HG03558 (cell line): Measurements from ENCODE around the gene TLCD4.

Experiments
- ATAC-seq: cut with Tn5 transposase; IDR thresholded peaks from one replicate; pipeline ENCODE4 v1.9.1; 2021; ENCODE audit warnings: moderate number of reproducible peaks; ENCODE audit not compliant: unreplicated experiment; ENCODE audit errors: extremely low read depth

The TLCD4 gene

GRCh38 chr1:95093296-95093695, 23.9 kb upstream of the TLCD4 start:
- no peak for ATAC-seq

DNA sequence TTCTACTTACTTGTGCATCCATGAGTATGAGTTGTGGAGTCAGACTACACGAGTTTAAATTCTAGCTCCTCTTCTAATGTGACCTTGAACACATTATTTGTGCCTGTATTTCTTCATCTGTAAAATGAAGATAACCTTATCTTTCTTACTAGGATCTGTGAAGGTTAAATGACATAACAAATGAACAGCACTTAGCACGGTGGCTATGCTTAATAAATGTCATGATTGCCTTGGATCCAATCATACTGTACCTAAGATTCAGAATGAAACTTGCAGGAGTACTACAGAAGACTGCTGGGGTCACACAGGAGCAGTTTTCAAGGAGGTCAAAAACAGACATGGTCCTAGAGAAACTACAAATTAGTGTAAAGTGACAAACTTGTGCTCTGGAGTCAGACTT, 22.2 kb upstream of the TLCD4 start:
- no peak for ATAC-seq

- ATAC-seq = peak; percentile 89
Measured at GRCh38 chr1:95095833-95096217, 21.3 kb upstream of the TLCD4 start.

- ATAC-seq = peak; percentile 18
Measured at GRCh38 chr1:95096218-95096841, 20.8 kb upstream of the TLCD4 start.

DNA sequence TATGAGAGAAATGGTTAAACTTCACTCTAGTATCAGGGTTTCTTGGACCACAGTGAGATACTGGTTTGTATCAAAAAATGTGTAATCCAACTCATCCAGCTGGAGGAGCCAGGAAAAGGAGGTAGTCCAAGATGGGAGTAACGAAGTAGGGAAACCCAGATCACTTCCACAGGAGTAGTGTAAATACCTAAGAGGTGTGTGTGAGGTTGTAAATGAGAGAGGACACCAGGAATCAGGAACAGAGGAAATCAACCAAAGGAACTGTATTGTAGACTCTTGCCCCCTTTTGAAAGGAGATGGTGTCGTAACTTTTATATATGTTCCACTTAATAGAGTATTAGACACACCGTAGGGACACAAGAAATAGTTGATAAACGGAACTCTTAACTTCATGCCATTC, 19.7 kb upstream of the TLCD4 start:
- no peak for ATAC-seq

DNA sequence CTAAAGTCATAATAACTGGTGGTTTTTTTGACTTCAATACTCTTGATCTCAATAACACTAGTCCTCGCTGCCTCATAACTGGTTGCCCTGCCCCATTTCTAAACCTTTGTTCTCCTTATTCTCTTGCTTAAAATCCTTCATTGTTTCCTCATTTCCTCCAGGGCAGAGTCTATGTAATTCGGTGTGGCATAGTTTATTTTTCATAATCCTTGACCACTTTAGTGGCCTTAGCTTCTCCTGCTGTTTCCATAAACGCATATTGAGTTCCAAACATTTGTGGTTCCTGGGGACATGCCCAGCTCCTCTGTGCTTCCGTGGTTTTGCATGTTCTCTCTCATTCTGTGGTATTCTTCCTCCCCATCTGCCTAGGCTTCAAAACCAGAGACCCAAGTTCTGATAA, 19.0 kb upstream of the TLCD4 start:
- ATAC-seq = no peak

- ATAC-seq = no peak
Measured at GRCh38 chr1:95108792-95109191, 8.4 kb upstream of the TLCD4 start.

DNA sequence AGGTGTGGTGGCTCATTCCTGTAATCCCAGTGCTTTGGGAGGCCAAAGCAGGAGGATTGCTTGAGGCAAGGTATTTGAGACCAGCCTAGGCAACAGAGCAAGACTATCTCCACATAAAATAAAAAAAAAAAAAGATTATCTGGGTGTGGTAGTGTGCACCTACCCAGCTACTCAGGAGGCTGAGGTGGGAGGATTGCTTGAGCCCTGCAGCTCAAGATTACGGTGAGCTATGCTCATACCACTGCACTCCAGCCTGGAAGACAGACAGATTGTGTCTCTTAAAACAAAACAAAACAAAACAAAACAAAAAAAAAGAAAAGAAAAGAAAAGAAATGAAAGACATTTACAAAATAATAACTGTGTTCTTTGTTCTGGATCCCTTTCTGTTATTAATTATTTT, 6.1 kb upstream of the TLCD4 start:
- no peak for ATAC-seq

DNA sequence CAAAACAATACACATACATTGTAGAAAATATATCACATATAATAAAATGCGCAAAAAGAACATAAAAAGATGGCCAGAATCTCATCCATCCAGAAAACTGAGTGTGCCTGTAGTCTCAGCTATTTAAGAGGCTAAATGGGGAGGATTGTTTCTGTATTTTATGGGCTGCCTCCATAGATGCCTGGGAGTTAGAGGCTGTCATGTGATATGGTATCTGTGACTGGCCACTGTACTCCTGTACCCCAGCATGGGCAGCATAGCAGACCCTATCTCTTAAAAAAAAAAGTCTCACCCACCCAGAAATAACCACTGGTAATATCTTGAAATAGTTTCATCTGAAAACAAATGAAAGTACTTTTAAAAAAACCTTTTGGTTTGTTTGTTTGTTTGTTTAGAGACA, 3.5 kb upstream of the TLCD4 start:
- ATAC-seq = no peak

- ATAC-seq = no peak
Measured at GRCh38 chr1:95115708-95116137, 1.4 kb upstream of the TLCD4 start.

GRCh38 chr1:95116580-95117206, 462 bp upstream of the TLCD4 start:
- no peak for ATAC-seq

DNA sequence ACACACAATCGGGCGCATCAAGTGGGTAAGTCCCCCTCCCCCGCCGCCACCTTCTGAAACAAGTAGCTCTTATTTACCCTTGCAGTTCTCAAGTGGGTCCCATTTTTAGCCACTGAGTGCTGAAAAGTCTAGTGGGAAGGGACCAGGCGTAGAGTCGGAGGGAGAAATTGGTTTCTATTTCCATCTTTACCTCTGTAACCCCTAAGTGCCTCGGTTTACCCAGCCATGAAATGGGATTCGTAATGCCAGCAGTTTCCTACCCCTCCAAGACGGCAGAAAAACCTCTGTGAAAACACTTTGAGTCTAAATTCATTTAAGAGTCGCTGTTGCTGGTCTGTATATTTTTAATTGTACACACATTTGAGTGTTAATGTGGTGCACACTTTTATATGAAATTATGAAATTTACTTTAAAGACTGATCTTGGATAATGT, 928 bp downstream of the TLCD4 start:
- ATAC-seq = no peak

DNA sequence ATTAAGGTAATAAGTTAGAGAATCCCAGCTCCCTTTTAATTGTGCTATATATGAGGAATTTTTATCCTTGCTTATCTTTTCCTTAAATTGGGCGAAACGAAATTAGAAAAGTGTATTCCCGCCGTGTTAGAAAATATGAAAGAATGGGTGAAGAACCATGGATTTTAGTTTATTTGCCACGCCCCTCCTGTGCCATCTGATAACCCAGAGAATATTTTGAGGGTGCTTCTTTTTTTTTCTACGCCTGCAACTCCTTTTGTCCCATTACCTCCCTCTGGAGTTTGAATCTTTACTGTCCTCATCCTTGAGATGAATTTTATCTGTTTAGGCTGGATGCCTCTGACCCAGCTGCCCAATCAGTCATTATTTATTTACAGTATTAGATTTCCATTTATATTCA, 1.6 kb downstream of the TLCD4 start:
- ATAC-seq = no peak

DNA sequence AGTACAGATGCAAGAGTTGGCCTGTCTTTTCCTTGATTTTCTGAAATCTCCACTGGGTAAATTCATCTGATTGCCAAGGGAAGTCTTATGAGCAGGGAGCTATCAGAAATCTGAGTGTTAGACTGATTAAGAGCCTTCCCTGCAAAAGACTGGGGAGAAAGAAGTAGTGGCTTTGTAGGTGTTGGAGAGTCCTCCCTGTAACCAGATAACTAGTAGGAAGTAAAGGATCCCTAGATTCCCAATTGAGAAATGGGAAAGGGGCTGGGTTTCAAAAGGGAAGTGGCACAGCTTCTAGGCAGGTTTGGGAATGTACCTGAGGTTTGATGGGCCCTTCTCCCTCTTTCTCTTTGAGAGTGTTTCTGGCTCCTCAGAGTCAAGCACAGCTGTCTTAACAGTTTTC, 2.1 kb downstream of the TLCD4 start:
- ATAC-seq = no peak

GRCh38 chr1:95122151-95122697, 5.1 kb downstream of the TLCD4 start:
- no peak for ATAC-seq

GRCh38 chr1:95124342-95124741, 7.2 kb downstream of the TLCD4 start:
- ATAC-seq = no peak

DNA sequence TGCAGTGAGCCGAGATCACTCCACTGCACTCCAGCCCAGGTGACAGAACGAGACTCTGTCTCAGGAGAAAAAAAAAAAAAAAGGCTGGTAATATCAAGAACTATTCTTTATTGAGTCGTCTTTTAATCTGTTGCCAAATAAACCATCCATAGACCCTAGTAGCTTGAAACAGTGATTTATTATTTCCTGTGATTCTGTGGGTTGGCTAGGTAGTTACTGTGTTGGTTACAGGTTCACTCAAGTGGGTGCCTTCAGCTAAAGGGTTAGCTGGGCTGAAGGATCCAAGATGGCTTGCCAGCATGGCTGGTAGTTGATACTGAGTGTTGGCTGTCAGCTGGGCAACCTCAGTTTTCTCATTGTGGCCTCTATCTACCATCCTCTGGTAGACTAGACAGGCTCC, 9.2 kb downstream of the TLCD4 start:
- ATAC-seq = no peak

GRCh38 chr1:95126846-95127245, 9.7 kb downstream of the TLCD4 start:
- ATAC-seq = no peak

DNA sequence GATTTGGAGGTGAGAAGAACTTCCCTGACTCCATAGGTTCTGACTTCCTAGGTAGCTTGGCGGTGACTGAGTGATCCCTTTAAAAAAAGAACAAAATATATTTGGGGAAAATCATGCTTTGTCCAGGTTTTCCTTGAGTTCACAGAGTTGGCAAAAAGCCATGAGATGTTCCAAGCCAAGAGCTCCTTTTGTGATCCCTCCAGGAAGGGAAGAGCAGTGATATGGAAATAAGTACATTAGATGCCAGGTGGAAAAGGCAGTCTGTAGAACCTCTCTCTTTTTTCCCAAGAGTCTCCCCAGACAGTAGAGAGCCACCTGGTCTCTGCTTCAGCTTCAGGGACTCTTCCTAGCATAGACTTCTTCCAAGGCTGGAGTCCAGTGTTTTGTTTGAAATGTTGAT, 10.2 kb downstream of the TLCD4 start:
- no peak for ATAC-seq

DNA sequence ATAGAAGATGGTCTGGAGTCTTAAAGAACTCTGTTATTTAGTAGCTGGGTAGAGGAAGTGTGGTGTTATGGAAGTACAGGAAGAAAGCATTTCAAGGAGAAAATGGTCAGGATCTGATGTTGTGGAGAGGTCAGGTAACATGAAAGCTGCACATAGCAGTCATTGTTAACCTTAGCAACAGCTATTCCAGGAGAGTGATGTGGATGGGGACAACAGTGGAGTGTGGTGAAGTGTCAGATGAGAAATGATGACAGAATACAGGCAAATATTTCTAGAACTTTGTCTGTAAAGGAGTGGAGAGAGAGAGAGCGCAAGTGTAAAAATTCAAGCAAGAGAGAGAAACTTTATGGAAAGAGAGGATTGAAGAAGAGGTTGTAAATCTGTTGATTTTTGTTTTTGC, 15.6 kb downstream of the TLCD4 start:
- ATAC-seq = no peak

GRCh38 chr1:95133687-95134086, 16.5 kb downstream of the TLCD4 start:
- no peak for ATAC-seq

DNA sequence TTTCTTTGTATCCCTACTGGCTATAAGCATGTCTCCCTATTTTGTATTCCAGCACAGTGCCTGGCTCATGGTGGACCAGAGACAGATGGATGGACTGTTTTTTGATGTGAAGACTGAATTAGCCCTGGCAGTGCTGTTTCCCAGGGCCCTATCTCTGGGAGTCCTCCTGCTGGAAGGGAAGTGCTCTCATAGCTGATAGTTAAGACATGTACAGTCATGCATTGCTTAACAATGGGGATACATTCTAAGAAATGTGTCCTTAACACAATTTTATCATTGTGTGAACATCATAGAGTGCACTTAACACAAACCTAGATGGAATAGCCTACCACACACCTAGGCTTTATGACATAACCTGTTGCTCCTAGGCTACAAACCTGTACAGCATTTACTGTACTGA, 21.1 kb downstream of the TLCD4 start:
- no peak for ATAC-seq
